HepG2 (cell line): ENCODE measurements around the gene ZNF302. TPM values are rescaled to one million over a fixed set of nuclear protein-coding genes. Genes with fewer than 3 reads are reported as not detected.
A peak's percentile ranks its signal among the peaks of the same experiment; 100 is the strongest.

Source experiments
- AGO1 ChIP-seq: fragments of 200-400 bp; formaldehyde crosslinking; IDR thresholded peaks from 2 replicates; pipeline ENCODE4 v1.6.1; 2017; ENCODE audit warnings: mild to moderate bottlenecking, low read depth, low read length, moderate library complexity; ENCODE audit not compliant: poor library complexity, severe bottlenecking
- ELK4 ChIP-seq: sonication (generic); formaldehyde crosslinking; IDR thresholded peaks from 2 replicates; pipeline ENCODE4 v1.9.0; 2021; ENCODE audit warnings: missing genetic modification reagents, borderline replicate concordance
- FOXM1 ChIP-seq: sonication (generic); formaldehyde crosslinking; IDR thresholded peaks from 2 replicates; pipeline ENCODE4 v1.5.0; 2020; ENCODE audit warnings: missing genetic modification reagents
- HBP1 ChIP-seq: IDR thresholded peaks from 2 replicates; pipeline ENCODE4 v1.6.1; 2016; ENCODE audit warnings: low read depth, control low read depth
- HMG20B ChIP-seq: conservative IDR thresholded peaks from 2 replicates; pipeline ENCODE4 v1.6.1; 2016; ENCODE audit warnings: missing genetic modification reagents, missing compliant biosample characterization
- HNF1B ChIP-seq: sonication (generic); formaldehyde crosslinking; IDR thresholded peaks from 2 replicates; pipeline ENCODE4 v1.5.1; 2020; ENCODE audit warnings: mild to moderate bottlenecking, moderate library complexity, missing genetic modification reagents
- KAT8 ChIP-seq: IDR thresholded peaks from 2 replicates; pipeline ENCODE4 v1.6.1; 2016; ENCODE audit warnings: missing genetic modification reagents, missing compliant biosample characterization
- KDM1A ChIP-seq: IDR thresholded peaks from 2 replicates; pipeline ENCODE4 v1.6.1; 2016; ENCODE audit warnings: missing compliant biosample characterization
- MTA3 ChIP-seq: sonication (generic); formaldehyde crosslinking; IDR thresholded peaks from 2 replicates; pipeline ENCODE4 v1.4.0; 2020; ENCODE audit warnings: missing genetic modification reagents
- PRMT3 ChIP-seq: sonication (generic); formaldehyde crosslinking; IDR thresholded peaks from 2 replicates; pipeline ENCODE4 v1.8.1; 2022; ENCODE audit warnings: low read depth, mild to moderate bottlenecking, moderate library complexity, missing genetic modification reagents, borderline replicate concordance
- TERF1 ChIP-seq: sonication (generic); formaldehyde crosslinking; IDR thresholded peaks from 2 replicates; pipeline ENCODE4 v1.8.0; 2022; ENCODE audit warnings: mild to moderate bottlenecking, missing genetic modification reagents, moderate library complexity
- ZBTB4 ChIP-seq: sonication (generic); formaldehyde crosslinking; IDR thresholded peaks from 2 replicates; pipeline ENCODE4 v1.4.0; 2020; ENCODE audit warnings: missing genetic modification reagents, mild to moderate bottlenecking, borderline replicate concordance
- ZFP62 ChIP-seq: sonication (generic); formaldehyde crosslinking; IDR thresholded peaks from 2 replicates; pipeline ENCODE4 v1.4.0; 2020; ENCODE audit warnings: missing genetic modification reagents
- polyA plus RNA-seq, 8 experiments: library from polyadenylated mRNA; depleted of rRNA in 3 of 8; stranded (reverse) in 7 of 8; unstranded in 1 of 8; fragments of >200 nt; fragmentation: Illumina TruSeq in 4 of 8; extraction: Trizol in 4 of 8; gene quantifications; 2 replicates each; pipeline versions ENCODE4 v1.2.1 to v1.2.3, GENCODE V29; 2011 to 2016; ENCODE audit warnings: low read depth in 4 of 8, missing spikeins in 1 of 8, mixed read lengths in 1 of 8; ENCODE audit not compliant: insufficient read depth in 1 of 8
- total RNA-seq, 5 experiments: library from RNA; depleted of rRNA; stranded (reverse); fragments of >200 nt; fragmentation: Illumina TruSeq; extraction: Trizol; gene quantifications; 2 replicates each; pipeline ENCODE4 v1.2.3, GENCODE V29; 2016; ENCODE audit warnings: low read depth in 1 of 5

The ZNF302 gene
- total and polyA plus RNA-seq, 2 of the 13 experiments (the other 11 are each of a cell fraction or from before 2014, with no cell fraction given), result not detected

- TF ChIP-seq ELK4 (no peak), TERF1 (CRISPR knock-in tag) (no peak), HNF1B (CRISPR knock-in tag) (peak; percentile 52; the same call in 1 of the 2 replicates), FOXM1 (no peak), MTA3 (CRISPR knock-in tag) (0 out of 2 replicates have a peak, but pooled peaks have one; percentile 76), AGO1 (no peak), KDM1A (no peak), KAT8 (CRISPR knock-in tag) (peak; percentile 91), ZFP62 (no peak), PRMT3 (CRISPR knock-in tag) (peak; percentile 70; the same call in 1 of the 2 replicates), HBP1 (CRISPR knock-in tag) (peak; percentile 43; the same call in 1 of the 2 replicates), ZBTB4 (CRISPR knock-in tag) (no peak; the same call in 1 of the 2 replicates), HMG20B (CRISPR knock-in tag) (no peak)
Measured at GRCh38 chr19:34733746-34734536, 56.5 kb downstream of the ZNF302 start, which contains the start of gene ZNF181 (continued).
